Fibroblast of skin of abdomen (primary cell): ENCODE measurements around the gene CFAP43.

Source experiments
- DNase-seq: peaks from one replicate; pipeline ENCODE4 v3.0.0-alpha.2; 2013

The CFAP43 gene

GRCh38 chr10:104127411-104127810 is 104.8 kb downstream of the CFAP43 start:
- no peak for DNase-seq

GRCh38 chr10:104123397-104123796 is 108.8 kb downstream of the CFAP43 start:
- DNase-seq = no peak

DNA sequence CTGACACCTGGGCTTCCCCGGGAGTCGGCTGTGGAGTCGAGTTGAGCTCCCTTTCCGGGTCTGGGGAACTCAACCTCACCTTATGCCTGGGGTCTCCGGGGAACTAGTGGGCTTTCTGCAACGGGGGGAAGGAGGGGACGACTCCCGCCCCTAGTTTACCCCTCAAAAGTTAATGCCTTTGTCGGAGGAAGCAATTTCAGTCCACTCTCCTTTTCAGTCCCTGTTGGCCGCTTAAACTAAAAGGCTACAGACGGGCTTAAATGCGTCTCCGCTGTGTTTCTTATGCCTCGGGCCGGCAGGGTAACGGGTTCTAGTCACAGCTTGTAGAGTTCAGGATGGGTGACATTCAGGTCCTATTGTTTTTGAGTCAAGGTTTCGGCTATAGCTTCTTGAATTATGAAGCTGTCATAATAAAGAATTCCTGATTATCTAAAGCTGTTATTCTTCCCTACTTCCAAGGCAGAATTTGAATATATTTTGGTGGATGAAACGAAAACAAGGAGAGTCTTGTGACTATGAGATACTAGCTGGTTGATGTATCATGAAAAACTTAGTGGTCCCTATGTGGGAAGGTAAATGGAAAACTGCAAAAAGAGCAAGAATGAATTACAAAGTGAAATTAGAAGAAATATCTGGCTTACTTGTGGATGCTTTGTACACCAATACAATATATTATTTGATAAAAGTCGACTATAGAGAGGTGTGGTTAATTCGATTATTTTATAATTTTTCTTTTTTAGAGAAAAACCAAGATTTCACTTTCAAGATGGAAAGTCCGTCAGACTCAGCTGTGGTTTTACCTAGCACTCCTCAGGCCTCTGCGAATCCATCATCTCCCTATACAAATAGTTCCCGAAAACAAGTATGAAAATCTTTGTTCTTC is 109.7 kb downstream of the CFAP43 start:
- no peak for DNase-seq

GRCh38 chr10:104121485-104122224 is 110.5 kb downstream of the CFAP43 start, which contains the start of gene SFR1:
TSS of gene SFR1 (plus strand) at chr10:104122171. CDS start at chr10:104122184, 13 bp downstream.
- peak; percentile 99 for DNase-seq

- DNase-seq = peak; percentile 94
Observed at GRCh38 chr10:104120903-104121484, 111.2 kb downstream of the CFAP43 start.

DNA sequence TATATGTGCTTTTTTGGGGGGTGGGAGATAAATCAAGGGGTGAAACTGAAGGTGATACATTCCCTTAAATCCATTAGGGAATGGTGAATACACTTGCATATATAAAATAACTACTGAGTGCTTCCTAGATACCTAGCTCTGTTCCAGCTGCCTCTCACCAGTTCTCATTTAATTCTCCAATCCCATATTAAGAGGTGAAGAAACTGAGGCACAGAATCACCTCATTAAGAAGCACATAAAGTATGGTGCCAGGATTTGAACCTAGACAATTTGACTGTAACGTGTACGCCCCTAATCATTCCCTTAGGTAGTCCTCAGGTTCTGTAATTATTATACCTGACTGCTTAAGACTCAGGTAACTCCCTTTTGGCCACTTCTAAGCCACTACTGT is 111.7 kb downstream of the CFAP43 start:
- DNase-seq = no peak

- DNase-seq = no peak
Observed at GRCh38 chr10:104119996-104120395, 112.2 kb downstream of the CFAP43 start.

- DNase-seq = peak; percentile 26
Observed at GRCh38 chr10:104117839-104118323, 114.3 kb downstream of the CFAP43 start.

DNA sequence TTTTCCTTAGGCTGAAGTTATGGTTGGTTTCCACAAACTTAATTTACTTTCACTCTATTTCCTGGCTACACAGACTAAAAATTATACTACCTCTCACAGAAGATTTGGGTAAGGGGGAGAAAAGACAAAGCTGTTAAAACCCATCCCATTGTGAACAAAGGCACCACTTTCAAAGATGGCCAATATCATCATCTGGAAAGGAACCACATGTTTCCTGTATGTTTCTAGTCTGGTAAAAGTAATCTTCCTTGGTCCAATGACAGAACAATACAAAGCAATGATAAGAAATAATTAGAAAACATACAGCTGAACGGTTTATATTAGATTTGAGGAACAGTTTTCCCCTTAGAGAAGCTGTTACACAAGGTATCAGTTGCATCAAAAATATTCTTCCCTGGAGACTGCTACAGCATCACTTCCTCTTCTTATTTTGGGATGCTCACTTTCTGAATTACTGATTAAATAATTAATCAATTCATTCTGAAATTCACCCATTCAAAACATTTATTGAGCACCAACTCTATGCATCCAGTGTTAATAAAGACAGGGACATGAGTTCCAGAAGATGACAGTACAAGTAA is 118.7 kb downstream of the CFAP43 start:
- no peak for DNase-seq

DNA sequence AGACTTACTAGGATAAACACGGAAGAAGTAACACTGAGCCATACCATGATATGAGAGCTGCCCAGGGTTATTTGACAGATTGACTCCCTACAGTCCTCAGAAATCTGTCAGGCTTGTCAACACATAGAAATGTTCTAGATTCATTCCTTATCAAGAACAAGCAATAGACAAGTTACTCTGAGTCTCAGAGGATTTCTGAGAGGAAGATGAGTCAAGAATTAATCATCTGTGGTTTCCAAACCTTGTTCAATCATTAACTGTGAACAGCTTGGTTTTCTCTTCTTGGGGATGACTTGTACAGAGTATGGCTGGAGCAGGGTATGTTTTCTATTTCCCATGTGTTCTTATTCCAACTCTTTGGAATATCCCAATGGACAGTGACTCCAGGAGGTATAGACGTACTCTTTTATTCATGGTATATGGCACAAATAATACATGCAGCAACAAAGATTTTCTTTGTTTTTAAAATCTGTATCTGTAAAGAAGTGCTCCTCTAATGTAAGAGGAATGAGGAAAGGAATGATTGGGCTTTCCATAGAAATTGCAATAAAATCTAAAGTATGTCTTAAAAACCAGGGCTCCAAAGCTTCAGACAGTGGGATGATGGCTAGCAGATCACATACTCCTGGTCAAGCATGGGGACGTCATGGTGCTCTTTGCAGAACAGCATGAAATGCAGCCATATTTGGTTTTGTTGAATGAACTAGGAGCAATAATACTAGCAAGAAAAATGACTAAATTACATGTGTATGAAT is 122.1 kb downstream of the CFAP43 start:
- DNase-seq = peak; percentile 95

- no peak for DNase-seq
Observed at GRCh38 chr10:104104926-104105325, 127.2 kb downstream of the CFAP43 start.

GRCh38 chr10:104104418-104104817 is 127.7 kb downstream of the CFAP43 start:
- DNase-seq = no peak

GRCh38 chr10:104103956-104104355 is 128.2 kb downstream of the CFAP43 start:
- no peak for DNase-seq

DNA sequence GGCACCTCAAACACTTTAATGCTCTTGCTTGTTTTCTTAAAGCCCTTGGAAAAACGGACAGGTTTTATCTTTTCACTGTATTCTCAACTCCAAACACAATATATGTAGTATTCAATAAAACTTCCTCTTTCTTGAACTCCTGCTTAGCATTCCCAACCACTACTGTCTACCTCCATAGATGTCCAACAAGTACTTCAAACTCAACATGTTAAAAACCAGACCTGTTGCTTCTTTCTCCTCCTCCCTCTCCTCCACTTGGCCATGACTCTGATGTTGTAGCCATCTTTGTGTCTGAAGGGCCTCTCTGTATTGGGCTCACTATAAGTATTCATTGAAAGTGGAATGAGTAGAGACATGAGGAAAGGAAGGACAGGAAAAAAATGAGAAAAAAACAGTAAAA is 130.3 kb downstream of the CFAP43 start:
- DNase-seq = no peak

- DNase-seq = no peak
Observed at GRCh38 chr10:104100795-104101194, 131.4 kb downstream of the CFAP43 start.

DNA sequence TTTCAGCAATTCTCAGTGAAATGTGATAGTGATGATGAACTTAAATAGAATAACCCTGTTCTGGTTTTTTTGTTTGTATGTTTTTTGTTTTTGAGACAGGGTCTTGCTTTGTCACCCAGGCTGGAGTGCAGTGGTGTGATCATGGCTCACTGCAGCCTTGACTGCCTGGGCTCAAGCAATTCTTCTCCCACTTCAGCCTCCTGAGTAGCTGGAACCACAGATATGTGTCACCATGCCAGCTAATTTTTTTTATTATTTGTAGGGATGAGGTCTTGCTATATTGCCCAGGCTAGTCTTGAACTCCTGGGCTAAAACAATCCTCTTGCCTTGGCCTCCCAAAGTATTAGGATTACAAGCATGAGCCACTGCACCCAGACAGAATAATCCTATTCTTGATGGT is 132.2 kb downstream of the CFAP43 start:
- DNase-seq = no peak

DNA sequence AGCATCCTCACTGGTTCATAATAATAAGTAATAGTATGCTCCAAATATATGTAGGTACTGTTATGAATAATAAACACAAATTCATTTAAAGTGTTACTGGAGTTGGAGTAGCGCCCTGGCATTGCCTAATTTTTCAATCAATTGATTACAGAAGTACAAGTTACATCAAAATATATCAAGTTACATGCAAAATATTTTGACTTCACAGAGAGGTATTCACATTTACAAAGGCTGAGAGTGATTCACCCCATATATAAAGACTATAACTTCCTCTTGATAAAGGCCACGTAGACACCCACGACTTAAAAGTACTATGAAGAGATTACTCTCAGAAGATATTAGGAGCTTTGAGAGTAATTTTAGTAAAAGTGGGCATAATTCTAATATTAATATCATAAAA is 132.9 kb downstream of the CFAP43 start:
- DNase-seq = peak; percentile 32

DNA sequence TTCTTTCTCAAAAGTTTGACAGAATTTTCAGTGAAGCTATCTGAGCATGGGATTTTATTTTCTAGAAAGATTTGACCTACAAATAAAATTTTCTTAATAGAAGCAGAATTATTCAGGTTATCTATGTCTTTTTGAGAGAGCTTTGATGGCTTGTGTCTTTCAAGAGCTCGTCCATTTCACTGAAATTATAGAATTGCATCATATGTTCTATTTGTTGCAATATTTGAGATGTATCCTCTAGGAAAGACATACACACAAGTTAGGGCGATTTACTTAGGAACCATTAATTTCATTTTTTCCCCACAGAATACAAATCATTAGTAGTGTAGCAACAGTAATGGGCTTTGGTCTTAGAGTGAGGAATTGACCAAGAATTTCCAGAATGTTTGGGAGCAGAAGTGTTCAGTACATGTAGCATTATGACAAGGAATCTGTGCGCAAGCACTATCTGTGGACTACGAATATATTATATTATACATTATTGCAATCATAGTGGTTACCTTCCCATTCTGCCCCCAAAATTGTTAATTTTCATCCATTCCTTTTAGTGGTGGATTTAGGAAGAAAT is 133.7 kb downstream of the CFAP43 start:
- DNase-seq = peak; percentile 61

DNA sequence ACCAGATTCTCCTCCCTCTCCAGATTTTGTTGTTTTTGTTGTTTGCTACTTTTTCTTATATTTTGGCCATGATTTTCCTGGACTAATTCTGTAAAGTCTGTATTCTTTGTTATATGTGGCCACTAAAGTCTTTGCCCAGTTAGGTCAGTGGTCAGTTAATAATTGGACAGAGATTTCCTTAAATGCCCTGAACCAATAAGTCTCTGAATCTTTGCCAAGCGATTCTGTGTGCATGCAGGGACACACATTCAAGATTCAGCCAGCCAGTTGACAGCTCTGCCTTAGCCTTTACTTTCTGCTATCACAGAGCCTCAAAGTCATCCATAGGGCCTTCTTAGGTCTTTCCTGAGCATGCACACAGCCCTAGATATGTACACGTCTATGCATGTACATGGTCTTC is 135.5 kb downstream of the CFAP43 start:
- DNase-seq = no peak

DNA sequence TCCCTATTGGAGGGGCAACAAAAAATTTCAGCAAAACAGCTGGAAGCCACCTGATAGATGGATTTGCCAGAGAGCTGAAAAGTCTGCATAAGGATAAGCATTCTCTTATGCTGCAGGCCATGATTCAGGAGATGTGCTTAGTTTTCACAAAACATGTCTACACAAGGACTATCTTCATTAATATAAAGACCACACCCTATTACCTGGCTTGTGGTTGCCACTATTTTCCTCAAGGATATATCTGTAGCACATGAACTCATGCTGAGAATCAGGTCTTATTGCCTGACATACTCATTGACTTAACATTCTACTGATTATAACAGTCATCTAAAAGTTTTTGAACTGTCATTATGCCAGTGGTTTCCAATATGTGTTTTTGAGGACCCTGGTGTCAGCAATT is 139.4 kb downstream of the CFAP43 start:
- no peak for DNase-seq

DNA sequence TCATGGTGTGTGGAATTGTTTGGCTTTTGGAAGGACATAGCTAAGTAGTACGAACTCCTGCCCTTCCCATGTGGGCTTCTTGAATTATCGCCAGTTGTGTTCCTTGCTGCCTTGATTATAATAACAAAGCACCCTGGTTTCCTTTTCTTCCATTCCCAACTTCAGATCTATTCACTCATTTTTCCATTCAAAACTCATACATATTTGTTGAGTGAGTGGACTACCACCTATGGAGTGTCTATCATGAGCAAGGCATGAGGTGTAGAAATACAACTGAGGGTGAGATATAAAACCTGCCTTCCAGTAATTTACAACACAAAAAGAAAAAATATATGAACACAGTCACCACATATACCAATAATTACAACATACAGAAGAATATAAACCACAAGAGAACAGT is 141.6 kb downstream of the CFAP43 start:
- DNase-seq = peak; percentile 28

- DNase-seq = no peak
Observed at GRCh38 chr10:104089621-104090020, 142.5 kb downstream of the CFAP43 start.
